GM12892 (cell line): ENCODE data around the gene CYP4F11.

Experiments used
- POLR2A ChIP-seq: IDR thresholded peaks from 2 replicates; pipeline ENCODE4 v1.6.1; 2011; ENCODE audit warnings: low read depth, low read length, control low read depth
- POLR2AphosphoS5 ChIP-seq: IDR thresholded peaks from 2 replicates; pipeline ENCODE4 v1.6.1; 2011; ENCODE audit warnings: low read depth, low read length, control low read depth
- TAF1 ChIP-seq: IDR thresholded peaks from 2 replicates; pipeline ENCODE4 v1.6.1; 2011; ENCODE audit warnings: low read depth, mild to moderate bottlenecking, control low read depth, low read length, borderline replicate concordance

DNA sequence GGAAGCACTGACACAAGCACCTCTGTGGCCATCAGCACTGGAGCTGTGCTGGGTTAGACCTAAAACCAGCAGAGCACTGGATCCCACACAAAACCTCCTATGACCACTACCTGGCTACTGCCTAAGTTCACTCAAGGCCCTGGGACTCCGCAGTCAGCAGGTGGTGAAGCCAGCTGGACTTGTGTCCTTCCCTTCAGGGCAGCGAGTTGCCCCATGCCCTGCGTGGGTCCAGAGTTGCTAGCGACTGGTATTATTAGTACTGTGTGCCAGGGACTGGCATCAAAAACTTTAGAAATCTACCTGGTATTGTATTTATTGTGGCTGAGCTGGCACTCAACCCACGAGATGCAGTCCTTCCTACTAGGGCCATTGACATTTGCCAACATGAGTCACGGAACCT, 20.5 kb upstream of the CYP4F11 start:
- no peak for TF ChIP-seq POLR2A
- no peak for TF ChIP-seq TAF1
- TF ChIP-seq POLR2AphosphoS5, result no peak
